HG03097 (cell line): Measurements from ENCODE around the gene MSI2.

Experiments
- ATAC-seq: cut with Tn5 transposase; IDR thresholded peaks from one replicate; pipeline ENCODE4 v1.9.1; 2021; ENCODE audit not compliant: unreplicated experiment, low FRiP score

The MSI2 gene

DNA sequence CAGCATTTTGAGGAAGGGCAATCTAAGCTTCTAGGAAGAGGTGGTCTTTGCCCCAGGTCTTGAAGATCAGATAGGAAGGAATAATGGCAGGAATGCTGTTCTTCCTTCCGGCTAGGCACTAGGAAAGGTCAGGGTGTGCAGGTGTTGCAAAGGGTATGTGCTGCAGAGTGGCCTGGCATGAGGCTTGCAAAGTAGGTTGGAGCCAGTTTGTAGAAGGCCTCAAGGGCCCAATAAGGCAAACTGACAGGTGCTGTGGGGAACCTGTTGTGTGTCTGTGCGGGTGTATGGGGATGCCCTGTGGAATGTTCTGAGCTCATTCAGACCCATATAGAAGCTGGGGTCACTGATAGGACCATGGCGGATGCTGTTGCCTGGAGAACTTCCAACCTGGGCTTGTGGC, 12.7 kb downstream of the MSI2 start:
- ATAC-seq: no peak

DNA sequence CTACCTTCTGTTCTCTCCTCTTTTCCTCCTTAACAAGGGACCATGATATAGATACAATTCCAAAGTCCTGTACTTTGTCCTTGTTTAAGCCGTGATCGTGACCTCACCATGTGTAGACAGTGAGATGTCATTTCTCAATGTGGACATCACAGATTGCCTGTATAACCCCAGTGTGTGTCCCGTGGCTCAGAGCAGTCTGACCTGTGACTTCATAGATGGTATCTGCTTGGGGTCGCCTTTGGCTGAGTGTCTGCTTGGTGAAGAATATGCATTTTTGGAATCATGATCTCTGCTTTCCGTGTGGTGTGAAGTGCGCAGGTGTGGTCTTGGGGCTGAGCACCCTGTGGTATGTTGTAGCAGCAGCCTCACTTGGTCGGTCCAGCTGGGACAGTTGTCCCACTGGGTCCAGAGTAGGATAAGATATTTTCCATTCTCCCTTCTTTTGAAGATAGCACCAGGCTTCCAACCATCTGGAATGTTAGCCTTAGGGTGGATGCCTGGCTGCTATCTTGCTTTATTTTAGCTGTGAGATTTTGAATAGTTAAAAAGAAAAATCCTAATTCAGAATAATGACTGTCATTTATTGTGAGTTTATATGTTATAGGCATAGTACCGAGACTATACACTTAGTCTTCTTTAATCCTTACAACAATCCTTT, 13.4 kb downstream of the MSI2 start:
- no peak for ATAC-seq

DNA sequence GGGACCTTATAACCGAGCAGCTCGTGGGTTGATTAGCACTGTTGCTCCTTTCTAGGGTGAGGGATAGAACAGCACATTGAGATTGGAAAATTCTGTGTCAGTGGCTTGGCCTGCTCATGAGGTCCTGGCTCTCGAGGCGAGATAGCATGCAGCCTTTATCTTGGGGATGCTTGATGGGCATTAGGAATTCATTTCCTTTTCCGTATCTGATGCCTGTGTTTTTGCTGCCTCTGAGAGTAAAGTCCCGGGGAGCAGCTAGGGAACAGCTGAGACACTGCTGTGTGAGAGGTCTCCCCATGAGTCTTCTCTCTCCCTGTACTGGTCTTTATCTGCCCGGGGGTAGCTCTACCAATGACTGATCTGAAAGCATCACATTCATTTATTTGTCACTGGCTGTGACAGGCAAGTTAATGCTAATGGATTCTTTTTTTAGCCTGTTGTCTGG, 14.5 kb downstream of the MSI2 start:
- ATAC-seq: no peak

DNA sequence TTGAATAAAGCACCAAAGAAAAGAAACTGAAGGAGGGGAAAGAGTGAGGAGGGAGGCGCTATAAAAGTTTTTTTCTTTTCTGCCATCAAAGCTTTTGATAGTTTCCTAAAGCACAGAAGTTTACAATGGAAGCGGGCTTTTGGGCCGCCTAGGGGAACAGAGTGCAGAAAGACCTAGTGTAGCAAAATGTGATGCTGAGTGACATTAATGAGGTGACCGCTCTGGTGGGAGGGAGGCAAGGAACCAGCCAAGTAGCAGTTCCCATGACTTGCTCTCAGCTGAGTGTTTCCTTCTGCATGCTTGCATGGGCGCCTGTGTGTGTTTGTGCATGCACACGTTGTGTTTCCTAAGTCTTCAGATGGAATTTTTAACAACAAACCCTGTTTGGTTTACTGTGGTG, 15.5 kb downstream of the MSI2 start:
- ATAC-seq: no peak

DNA sequence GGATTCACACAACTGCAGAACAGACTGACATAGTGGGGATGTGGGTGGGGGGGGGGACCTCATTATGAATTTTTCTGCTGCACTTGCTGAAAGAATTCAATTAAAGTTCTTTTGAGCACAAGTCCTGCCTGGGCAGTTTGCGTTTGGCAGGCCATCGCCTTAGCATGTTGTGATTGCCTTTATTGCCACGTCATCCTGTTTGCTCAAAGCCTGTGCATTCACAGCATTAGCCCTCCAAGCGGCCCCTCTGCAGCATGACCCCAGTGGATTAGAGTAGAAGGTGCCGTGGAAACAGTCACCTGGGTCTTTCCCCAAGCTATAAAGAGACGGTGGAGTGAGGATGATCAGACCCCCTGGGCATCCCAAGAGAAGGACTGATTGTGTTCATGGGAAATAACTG, 17.2 kb downstream of the MSI2 start:
- no peak for ATAC-seq

DNA sequence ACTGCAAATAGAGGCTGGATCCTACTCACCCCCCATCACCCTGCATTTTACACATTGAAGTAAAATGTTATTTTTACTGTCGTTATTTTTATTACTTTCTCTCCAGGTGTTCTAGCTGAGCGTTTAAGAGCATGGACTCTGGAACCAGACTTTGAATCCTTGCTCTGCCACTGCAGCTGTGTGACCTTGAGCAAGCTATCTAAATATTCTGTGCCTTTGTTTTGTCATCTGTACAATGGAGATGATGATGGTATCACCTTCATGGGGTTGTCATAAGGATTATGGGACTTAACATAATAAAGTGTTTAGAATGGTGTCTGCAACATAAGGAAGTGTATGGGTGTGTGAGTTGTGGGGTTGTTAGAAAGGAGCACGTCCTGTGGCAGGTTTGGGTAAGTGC, 17.8 kb downstream of the MSI2 start:
- no peak for ATAC-seq

DNA sequence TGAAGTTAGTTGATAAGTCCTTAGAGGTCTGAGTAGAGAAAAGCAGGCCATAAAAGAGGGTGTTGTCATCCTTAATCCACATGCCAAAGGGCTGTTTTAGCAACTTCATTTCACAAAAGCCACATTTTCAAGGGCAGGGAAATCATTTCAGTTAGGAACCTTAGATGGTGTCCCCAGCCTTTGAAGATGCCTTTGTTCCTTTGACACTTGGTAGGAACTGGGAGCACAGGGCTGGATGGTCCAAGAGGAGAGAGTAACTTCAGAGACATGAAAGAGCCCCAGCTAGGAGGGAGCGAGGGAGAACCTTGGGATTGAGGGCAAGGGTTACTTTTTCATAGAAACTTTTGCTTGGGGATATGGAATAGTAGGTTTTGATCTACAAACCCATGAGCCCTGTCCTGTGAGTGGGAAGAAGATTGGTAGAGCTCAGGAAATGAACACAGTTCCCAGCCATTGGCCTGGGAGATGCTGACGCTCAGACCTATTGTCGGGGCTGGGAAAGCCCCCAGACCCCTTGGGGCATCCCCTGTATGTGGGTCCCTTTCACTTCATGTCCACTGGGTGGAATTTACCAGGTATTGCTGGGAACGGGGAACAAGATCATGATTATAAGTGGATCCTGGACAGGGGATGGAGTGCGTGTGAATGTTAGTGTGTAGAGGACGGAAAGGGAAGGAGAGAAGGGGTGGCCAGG, 18.9 kb downstream of the MSI2 start:
- ATAC-seq: no peak

DNA sequence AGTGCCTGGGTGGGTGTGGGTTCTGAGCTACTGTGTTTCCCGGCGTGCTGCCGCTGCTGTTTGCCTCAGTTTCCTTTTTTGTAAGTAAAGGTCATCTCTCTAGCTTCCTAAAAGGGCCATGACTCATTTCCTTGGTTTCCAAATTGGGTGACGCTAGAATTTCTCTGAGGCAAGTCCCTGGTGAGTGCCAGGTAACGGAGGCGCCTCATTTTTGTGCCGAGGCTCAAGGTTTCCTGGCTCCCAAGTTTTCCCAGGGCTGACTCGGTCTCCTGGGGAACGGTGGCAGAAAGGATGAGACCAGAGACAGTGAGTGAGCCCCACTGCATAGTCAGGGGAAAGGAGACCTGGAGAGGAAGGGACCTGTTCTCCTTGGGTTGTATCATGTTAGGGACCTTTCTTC, 20.3 kb downstream of the MSI2 start:
- no peak for ATAC-seq

DNA sequence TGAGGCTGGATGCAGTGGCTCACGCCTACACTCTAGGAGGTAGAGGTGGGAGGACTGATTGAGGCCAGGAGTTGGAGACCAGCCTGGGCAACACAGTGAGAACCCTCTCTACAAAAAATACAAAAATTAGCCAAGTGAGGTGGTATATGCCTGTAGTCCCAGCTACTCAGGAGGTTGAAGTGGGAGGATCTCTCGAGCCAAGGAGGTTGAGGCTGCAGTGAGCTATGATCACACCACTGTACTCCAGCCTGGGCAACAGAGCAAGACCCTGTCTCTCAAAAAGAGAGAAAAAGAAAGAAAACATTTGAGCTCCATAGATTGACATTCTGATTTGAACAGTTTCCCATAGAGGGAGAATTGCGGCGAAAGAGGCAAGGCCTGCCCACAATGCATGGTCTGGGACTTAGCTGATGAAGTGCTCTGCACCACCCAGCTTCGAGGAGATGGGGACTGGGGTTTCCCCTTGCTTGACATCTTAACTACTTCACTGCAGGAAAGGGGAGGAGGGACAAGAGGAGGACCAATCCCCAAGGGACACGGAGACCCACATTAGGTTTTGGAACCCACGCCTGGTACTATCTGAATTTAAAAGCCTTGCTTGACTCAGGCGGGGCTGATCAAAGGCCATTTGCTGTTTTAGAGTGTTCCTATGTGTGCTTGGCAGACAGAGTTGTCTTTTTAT, 21.7 kb downstream of the MSI2 start:
- no peak for ATAC-seq

DNA sequence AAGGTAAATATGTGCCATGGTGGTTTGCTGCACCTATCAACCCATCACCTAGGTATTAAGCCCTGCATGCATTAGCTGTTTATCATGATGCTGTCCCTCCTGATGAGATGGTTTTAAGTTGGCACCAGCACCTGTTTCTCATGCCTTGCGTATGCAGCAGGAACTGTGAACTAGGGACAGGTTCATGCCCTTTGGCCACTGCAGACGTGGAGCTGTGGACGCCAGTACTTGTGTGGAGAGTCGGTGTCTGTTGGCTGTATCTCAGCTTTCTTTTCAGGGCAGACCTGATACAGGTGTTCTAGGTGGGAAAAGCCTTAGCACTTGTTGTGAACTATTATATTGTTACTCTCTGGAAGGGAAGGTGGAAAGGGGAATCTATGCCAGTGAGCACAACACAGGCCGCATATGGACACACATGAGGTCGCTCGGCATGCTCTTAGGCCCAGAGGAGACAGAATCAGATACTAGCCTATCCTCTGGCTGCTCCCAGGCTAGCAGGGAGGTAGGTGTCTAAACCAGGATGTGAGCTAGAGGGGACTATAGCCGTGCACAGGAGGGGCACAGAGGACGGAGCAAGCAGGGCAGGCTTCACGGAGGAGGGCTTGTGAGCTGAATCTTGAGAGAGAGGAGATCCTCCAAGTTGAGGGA, 22.5 kb downstream of the MSI2 start:
- ATAC-seq: no peak

DNA sequence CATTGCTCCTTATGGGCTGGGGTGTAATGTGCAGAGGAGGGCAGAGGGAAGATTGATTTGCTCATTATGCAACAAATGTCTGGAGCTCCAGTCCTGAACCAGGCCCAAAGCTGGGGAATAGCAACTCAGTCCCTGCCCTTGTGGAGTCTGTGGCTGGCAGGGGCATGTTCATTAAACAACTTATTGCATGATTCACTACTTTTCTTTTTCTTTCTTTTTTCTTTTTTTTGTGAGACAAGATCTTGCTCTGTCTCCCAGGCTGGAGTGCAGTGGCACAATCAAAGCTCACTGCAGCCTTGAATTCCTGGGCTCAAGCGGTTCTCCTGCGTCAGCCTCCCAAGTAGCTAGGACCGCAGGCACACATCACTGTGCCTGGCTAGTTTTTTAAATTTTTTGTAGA, 23.1 kb downstream of the MSI2 start:
- no peak for ATAC-seq

DNA sequence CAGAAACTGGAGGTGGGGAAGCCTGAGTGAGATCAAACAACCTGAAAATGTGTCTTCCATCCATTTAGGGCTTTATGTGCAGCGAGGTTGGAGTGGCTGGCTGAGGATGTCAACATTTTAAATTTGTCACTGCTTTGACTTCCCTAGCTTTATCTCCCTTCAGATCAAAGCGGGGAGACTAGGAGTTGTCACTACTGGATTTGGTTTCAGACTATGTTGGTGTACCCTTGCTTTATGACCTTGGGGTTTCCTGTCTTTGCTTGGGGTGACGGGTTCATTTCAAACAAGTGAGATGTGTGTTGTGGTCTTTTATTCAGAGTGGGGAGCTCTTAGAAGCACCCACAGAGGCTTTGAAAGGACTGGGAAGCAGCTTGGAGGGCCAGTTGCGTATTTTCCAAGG, 25.6 kb downstream of the MSI2 start:
- ATAC-seq: no peak

DNA sequence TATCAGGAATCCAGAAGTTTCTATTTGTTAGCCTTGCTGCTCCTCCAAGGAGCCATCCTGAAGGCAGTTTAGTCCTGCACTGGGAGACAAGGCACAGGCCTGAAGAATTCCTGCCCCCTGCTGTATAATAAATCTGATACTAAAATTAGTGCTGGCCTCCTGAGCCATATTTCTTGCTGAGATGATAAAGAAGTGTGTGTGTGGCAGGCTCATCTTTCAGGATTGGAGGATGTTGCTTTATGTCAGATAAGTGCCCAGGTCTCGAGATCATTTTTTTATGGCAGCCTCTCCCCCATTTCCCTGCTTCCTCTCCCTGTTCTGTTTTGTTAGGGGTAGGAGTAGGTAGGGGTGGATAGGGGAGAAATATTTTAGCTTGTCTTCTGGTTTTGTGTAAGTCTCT, 26.0 kb downstream of the MSI2 start:
- ATAC-seq: no peak

DNA sequence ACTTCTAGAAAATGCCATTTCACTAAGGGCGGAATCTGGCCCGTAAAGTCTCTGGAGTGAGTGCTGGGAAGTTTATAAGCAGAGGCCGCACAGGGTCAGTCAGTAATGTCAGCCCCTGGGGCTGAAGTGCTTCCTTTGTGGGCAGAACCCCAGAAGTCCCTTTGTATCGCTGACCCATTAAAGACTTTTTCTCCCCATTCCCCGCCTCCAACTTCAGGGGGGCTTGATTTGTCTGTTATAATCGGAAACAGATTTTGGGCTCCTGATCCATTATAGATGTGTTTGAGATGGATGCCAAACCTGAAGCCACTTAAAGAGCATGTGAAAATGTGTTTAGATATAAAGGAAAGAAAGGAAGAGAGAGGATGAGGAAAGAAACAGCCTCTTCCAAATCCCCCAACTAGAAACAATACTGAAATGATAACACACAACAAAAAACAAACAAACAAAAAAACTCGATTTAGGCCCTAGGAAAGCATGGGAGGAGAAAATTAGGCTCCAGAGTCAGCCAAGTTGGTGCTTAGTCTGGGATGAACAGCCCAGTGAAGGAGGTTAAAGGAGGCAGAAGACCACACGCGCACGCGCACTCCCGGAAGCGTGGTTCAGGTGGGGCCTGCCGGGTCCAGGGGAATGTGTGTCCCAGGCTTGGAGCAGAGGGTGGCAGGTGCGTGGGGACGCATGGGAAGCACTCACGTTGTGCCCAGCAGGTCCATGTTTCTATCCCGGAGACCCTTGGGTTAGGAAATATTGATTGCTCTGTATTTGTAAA, 27.1 kb downstream of the MSI2 start:
- no peak for ATAC-seq

DNA sequence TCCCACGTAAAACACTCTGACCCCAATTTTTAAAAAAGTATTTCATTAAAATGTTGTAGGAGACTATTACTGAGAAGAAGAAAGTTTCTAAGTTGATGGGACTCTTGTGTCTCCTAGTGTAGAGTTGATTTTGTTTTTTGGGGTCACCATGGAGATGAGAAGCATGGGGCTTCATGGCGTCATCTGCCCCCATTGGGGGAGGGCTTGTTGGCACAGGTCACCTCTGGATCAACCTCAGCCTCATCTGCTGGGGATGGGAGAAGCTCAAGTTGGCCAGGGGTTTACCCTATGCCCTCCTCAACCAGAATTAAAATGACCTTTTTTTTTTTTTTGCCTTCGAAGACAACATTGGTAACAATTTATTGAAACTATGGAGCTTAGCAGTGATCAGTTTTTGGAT, 28.3 kb downstream of the MSI2 start:
- ATAC-seq: no peak

DNA sequence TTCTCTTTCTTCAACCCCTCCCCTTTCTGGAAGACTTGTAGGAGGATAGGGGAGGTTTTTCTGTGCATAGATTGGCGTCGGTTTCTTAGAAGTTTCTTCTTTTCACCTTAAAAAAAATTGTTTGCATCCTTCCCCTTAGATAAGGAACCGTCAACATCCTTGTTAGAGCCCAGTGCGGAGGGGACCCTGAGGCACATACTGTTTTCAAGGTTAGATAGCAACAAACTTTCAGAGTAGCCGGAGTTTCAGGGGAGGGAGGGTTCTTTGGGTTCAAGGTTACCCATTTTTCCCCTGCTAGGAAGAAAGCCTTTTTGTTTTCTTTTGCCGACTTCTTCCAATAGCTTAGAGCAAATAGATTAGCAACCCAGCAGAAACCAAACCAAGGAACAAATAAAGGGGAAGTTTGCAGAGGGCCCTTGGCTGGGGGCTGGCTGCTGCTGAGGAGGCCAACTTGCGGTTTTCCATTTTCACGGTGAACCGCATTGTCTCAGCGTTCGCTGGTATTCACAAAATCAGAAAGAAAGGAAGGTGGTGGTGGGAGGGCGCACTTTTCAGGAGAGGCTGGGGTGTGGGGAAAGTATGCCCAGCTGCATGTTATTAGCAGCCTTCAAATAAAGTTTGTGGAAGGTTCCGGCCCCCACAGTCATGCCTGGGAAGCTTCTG, 28.8 kb downstream of the MSI2 start:
- ATAC-seq: no peak

DNA sequence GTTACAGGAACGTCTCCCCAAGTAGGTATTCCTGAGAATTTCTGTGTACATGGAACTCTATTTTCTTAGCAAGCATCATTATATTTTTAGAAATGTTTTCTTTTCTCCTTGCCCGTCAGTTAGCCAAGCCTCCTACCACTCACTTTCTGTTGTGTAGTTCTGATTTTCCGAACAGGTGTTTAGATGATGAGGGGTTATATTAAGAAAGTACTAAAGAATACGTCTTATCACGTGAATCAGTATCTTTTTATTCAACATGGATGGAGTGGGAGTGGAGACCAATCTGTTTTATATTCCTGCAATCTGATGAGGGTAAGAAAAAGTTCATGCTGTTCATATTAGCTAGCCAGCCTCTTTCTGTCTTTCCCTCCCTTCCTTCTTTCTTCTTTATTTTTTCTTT, 29.4 kb downstream of the MSI2 start:
- no peak for ATAC-seq

DNA sequence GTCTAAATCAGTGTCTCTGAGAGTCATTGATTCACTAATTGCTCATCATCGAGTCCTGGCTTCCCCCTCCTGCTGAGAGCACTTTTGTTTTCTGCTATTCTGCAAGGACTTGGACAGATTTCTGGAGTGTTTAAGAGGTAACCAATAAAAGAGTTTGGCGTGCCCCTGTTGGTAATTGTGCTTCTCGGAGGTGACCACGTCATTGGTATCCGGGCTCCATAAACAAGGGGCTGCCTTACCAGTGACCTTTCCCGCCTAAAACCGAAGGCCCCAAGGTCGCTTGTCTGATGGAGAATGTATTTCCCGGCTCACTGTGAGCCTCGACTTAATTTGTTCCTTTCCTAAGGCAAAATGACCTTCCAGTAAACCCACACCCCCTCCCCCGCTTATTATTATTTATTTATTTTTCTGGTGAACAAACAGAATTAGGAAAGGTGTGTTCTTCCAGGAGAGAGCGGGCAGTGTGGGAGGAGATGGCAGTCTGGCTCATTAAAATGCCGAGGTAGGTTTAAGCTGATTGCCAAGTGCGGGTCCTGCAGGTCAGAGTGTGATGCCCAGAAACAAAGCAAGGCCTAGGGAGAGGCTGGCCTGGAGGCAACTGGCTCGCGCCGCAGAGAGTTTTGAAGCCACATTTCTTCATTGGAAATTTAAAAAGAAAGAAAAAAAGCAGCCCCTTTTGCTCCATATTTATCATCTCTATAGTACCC, 30.2 kb downstream of the MSI2 start:
- no peak for ATAC-seq

DNA sequence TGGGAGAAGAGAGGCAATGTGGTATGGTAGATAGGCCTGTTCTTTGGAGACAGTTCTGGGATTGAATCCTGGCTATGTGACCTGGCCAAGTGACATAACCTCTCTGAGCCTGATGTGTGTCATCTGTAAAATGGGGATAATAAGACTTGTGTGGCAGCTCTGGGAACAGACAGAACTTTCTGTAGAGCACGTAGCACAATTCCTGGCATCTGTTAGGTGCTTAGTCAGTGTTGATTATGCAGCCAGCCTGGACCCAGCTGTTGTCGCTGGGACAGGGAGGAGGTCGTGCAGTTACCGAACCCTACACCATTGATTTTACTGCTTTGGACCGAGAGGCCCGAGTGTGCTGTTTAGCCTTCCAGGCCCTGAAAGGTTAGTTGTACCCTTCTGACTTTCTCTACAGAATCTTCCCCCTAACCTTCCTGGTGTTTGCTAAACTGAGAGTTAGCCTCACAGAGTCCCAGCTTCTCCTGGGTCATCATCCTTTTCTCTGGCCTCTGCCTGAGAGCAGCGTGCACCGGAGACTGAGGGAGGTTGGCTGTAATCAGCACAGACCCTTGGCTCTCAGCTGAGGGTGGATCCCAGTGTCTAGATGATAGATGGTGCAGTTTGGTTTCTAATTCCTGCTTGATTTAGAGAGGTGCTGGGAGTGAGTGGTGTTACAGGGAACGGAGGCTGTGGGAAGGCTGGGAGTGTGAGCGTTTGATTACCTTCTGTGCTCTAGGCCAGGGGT, 31.9 kb downstream of the MSI2 start:
- no peak for ATAC-seq
